HG03378 (cell line): ENCODE data around the gene TTLL4.

Experiments
- ATAC-seq: cut with Tn5 transposase; IDR thresholded peaks from one replicate; pipeline ENCODE4 v1.9.1; 2021; ENCODE audit warnings: mild to moderate bottlenecking, moderate library complexity; ENCODE audit not compliant: unreplicated experiment

The TTLL4 gene

GRCh38 chr2:218711550-218711929 is 905 bp downstream of the TTLL4 start:
- no peak for ATAC-seq

- ATAC-seq: no peak
These were observed 3.3 kb downstream of the TTLL4 start for GRCh38 chr2:218713922-218714321.

- no peak for ATAC-seq
These were observed 5.4 kb downstream of the TTLL4 start for GRCh38 chr2:218716070-218716469.

- ATAC-seq: no peak
These were observed 6.6 kb downstream of the TTLL4 start for GRCh38 chr2:218717262-218717661.

- no peak for ATAC-seq
These were observed 7.4 kb downstream of the TTLL4 start for GRCh38 chr2:218718058-218718457.

- ATAC-seq: no peak
These were observed 8.8 kb downstream of the TTLL4 start for GRCh38 chr2:218719457-218719856.

GRCh38 chr2:218720048-218721041 is 9.7 kb downstream of the TTLL4 start:
- ATAC-seq: no peak

- ATAC-seq: no peak
These were observed 10.9 kb downstream of the TTLL4 start for GRCh38 chr2:218721488-218721887.

- ATAC-seq: no peak
These were observed 11.3 kb downstream of the TTLL4 start for GRCh38 chr2:218721934-218722333.

GRCh38 chr2:218722419-218722818 is 11.8 kb downstream of the TTLL4 start:
- ATAC-seq: no peak

GRCh38 chr2:218722876-218723785 is 12.5 kb downstream of the TTLL4 start:
- ATAC-seq: no peak

GRCh38 chr2:218726004-218726574 is 15.5 kb downstream of the TTLL4 start:
- no peak for ATAC-seq

- ATAC-seq: no peak
These were observed 17.0 kb downstream of the TTLL4 start for GRCh38 chr2:218727502-218728165.

GRCh38 chr2:218729640-218730039 is 19.0 kb downstream of the TTLL4 start:
- no peak for ATAC-seq

GRCh38 chr2:218732052-218732760 is 21.6 kb downstream of the TTLL4 start:
- ATAC-seq: no peak

- no peak for ATAC-seq
These were observed 22.1 kb downstream of the TTLL4 start for GRCh38 chr2:218732761-218733158.

GRCh38 chr2:218733171-218734021 is 22.8 kb downstream of the TTLL4 start:
- ATAC-seq: peak; percentile 59

GRCh38 chr2:218734190-218734975 is 23.7 kb downstream of the TTLL4 start:
- no peak for ATAC-seq
